GM19193 (cell line): ENCODE measurements around the gene CCDC3.

Source experiments
- POLR2A ChIP-seq: IDR thresholded peaks from 4 replicates; pipeline ENCODE4 v1.6.1; 2011; ENCODE audit not compliant: insufficient read depth, insufficient read length; ENCODE audit errors: extremely low read depth

The CCDC3 gene

GRCh38 chr10:12973149-12973718, 28.3 kb downstream of the CCDC3 start:
- no peak for TF ChIP-seq POLR2A

- TF ChIP-seq POLR2A = no peak
These were observed 29.4 kb downstream of the CCDC3 start for GRCh38 chr10:12972146-12972545.

GRCh38 chr10:12971001-12971788, 30.3 kb downstream of the CCDC3 start:
- no peak for TF ChIP-seq POLR2A

GRCh38 chr10:12969951-12970350, 31.6 kb downstream of the CCDC3 start:
- TF ChIP-seq POLR2A = no peak

- TF ChIP-seq POLR2A = no peak
These were observed 35.4 kb downstream of the CCDC3 start for GRCh38 chr10:12966067-12966466.

GRCh38 chr10:12965571-12965970, 35.9 kb downstream of the CCDC3 start:
- TF ChIP-seq POLR2A = no peak

- no peak for TF ChIP-seq POLR2A
These were observed 39.0 kb downstream of the CCDC3 start for GRCh38 chr10:12962556-12962955.

GRCh38 chr10:12961416-12962205, 39.9 kb downstream of the CCDC3 start:
- no peak for TF ChIP-seq POLR2A

GRCh38 chr10:12960941-12961340, 40.6 kb downstream of the CCDC3 start:
- no peak for TF ChIP-seq POLR2A

GRCh38 chr10:12960334-12960898, 41.1 kb downstream of the CCDC3 start:
- no peak for TF ChIP-seq POLR2A

GRCh38 chr10:12958546-12959110, 42.9 kb downstream of the CCDC3 start:
- TF ChIP-seq POLR2A = no peak

GRCh38 chr10:12957081-12957480, 44.4 kb downstream of the CCDC3 start:
- no peak for TF ChIP-seq POLR2A

GRCh38 chr10:12954866-12955265, 46.6 kb downstream of the CCDC3 start:
- TF ChIP-seq POLR2A = no peak

- no peak for TF ChIP-seq POLR2A
These were observed 50.9 kb downstream of the CCDC3 start for GRCh38 chr10:12950583-12951128.

GRCh38 chr10:12949248-12949647, 52.3 kb downstream of the CCDC3 start:
- no peak for TF ChIP-seq POLR2A
